Activated CD4-positive, alpha-beta T cell treated with anti-CD3 and anti-CD28 coated beads, Interleukin-2, amount 10 ng/mL, durations not matched to agents 24 days and 14 days (primary cell): ENCODE results near the gene IFIT2. TPM values are rescaled to one million over a fixed set of nuclear protein-coding genes. Genes with fewer than 3 reads are reported as not detected.

Experiments used
- DNase-seq: peaks from one replicate; pipeline ENCODE4 v3.0.0; 2022
- H3K27ac Mint-ChIP-seq: one replicate; pipeline ENCODE4 v1.8.0; 2022; ENCODE audit warnings: mild to moderate bottlenecking, mixed read lengths
- H3K27me3 Mint-ChIP-seq: one replicate; pipeline ENCODE4 v1.8.0; 2022; ENCODE audit warnings: mixed read lengths
- H3K36me3 Mint-ChIP-seq: one replicate; pipeline ENCODE4 v1.8.0; 2022; ENCODE audit warnings: low read depth, mild to moderate bottlenecking, mixed read lengths
- H3K4me1 Mint-ChIP-seq: one replicate; pipeline ENCODE4 v1.8.0; 2021; ENCODE audit warnings: mixed read lengths
- H3K4me3 Mint-ChIP-seq: one replicate; pipeline ENCODE4 v1.8.0; 2022; ENCODE audit warnings: mild to moderate bottlenecking, moderate library complexity, mixed read lengths
- H3K9me3 Mint-ChIP-seq: one replicate; pipeline ENCODE4 v1.8.0; 2021; ENCODE audit warnings: mixed read lengths
- intact Hi-C: fragments of 100-400 bp; cut with micrococcal nuclease; formaldehyde crosslinking; loops from one replicate; pipeline ENCODE4 v1.15.1; 2023
- total RNA-seq: library from RNA; stranded (reverse); gene quantifications from 2 replicates; pipeline ENCODE4 v1.2.3, GENCODE V29; 2022

The IFIT2 gene
- total RNA-seq, 1 donor from 2014 or later = 0.40 TPM

DNA sequence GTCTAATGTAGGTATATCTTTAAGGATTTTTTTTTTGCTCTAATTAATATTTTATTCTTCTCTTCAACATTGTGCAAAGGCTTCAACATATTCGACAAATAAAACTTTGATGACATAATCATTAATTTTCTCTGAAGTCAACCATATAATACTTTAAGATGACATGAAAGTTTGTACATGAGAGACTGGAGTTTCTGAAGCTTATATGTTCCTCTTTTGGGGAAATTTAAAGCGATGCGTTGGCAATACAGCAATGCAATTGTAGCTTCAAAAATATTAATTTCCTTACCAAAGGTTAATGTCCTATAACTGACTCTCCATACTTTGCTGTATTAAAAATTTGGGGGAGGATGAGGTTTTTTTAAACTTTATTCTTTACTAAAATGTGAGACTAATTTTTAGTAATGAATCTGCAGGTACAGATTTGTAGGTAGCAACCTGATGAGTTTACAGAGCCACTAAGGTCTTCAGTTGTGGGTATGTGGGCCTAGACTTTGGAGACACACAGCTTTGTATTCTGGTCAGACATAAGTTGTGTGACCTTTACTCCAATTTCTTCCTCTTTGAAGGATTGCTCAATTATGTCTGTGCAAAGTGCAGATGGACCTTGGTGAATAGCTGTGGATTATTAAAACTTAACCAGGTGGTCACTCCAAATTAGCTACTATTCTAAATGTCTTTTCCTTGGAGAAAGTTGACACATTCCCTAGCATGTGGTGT lies 32.3 kb upstream of the IFIT2 start:
- intact Hi-C loops = no loop called here
- H3K4me1 Mint-ChIP-seq = no peaks in the 10 kb centered on the region
- H3K9me3 Mint-ChIP-seq = peaks cover 3% of the 10 kb centered on the region
- H3K27me3 Mint-ChIP-seq = peaks cover 29% of the 10 kb centered on the region
- no peak overlapping the region for H3K4me3 Mint-ChIP-seq
- no peaks in the 10 kb centered on the region for H3K36me3 Mint-ChIP-seq
- DNase-seq = no peak
- H3K27ac Mint-ChIP-seq = no peak overlapping the region

DNA sequence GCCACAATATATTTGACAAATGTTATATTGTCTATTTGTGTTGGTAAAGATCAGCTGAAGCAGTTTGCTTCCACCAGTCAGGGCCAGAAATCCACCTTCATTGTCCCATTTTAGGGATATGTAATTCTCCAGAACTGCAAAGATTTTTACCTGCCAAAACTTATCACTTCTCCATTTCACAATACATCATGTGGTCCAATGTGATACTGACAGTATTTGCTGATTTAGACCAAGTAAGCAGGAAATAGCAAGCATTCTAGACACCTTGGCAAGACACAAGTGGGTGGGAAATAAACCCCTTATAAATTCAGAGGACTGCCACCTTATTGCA lies 31.7 kb upstream of the IFIT2 start:
- Mint-ChIP-seq H3K9me3 (peaks cover 3% of the 10 kb centered on the region), H3K27ac (no peak overlapping the region), H3K4me1 (no peaks in the 10 kb centered on the region), H3K4me3 (no peak overlapping the region), H3K36me3 (no peaks in the 10 kb centered on the region), H3K27me3 (peaks cover 34% of the 10 kb centered on the region)
- DNase-seq = no peak
- intact Hi-C loops = no loop called here

DNA sequence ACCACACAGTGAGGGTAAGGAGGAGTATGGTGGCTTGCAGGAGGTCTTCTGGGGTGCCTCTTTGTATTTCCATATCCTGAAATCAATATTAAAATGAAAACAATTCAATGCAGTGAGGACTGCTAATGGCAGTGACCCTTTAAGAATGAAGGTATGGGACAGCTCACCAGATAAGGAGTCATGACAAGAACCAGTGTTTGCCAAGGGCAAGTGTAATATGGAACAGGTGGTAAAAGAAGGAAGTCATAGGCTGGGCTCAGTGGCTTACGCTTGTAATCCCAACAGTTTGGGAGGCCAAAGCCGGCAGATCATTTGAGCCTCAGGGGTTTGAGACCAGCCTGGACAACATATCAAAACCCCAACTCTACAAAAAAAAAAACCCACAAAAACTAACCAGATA lies 30.3 kb upstream of the IFIT2 start:
- H3K4me3 Mint-ChIP-seq = no peak overlapping the region
- peaks cover 3% of the 10 kb centered on the region for H3K9me3 Mint-ChIP-seq
- no peaks in the 10 kb centered on the region for H3K36me3 Mint-ChIP-seq
- H3K27ac Mint-ChIP-seq = no peak overlapping the region
- no peaks in the 10 kb centered on the region for H3K4me1 Mint-ChIP-seq
- peaks cover 36% of the 10 kb centered on the region for H3K27me3 Mint-ChIP-seq
- intact Hi-C loops = no loop called here
- no peak for DNase-seq

DNA sequence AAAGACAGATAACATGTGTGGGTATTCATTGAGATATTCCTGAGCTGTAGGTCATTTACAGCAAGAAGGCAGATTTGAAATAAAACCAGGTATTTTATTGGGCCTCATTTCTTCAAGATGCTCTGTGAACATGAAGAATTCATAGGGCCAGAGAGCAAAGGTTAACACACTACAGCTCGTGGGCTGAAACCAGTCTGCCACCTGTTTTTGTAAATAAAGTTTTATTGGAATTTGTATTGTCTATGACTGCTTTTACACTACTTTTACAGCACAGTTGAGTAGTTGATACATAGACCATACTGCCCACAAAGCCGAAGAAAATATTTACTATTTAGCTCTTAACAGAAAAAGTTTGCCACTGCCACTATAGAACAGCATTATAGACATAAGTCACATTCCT lies 28.2 kb upstream of the IFIT2 start:
- Mint-ChIP-seq H3K27ac (no peak overlapping the region), H3K4me3 (no peak overlapping the region), H3K4me1 (no peaks in the 10 kb centered on the region), H3K36me3 (no peaks in the 10 kb centered on the region), H3K27me3 (peaks cover 43% of the 10 kb centered on the region), H3K9me3 (peaks cover 3% of the 10 kb centered on the region)
- intact Hi-C loops = no loop called here
- no peak for DNase-seq

DNA sequence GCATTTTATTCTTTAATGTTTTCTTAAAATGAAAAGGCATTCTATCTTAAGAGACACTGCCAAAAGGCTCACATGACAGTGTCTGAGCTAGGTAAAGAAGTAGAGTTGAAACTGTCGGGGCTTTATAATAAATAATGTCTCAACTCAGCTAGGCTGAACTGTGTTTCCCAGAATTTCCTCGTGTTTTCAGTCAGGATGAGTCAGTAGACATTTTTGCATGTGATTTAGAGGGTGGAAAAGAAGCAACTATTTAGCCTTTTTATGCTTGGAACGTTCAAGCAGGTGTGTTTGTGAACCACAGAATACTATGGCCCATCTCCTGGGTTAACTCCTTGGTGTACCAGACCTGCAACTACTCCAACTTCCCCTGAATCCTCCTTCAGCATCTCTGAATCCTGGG lies 26.9 kb upstream of the IFIT2 start:
- Mint-ChIP-seq H3K4me3 (no peak overlapping the region), H3K27me3 (peaks cover 45% of the 10 kb centered on the region)

DNA sequence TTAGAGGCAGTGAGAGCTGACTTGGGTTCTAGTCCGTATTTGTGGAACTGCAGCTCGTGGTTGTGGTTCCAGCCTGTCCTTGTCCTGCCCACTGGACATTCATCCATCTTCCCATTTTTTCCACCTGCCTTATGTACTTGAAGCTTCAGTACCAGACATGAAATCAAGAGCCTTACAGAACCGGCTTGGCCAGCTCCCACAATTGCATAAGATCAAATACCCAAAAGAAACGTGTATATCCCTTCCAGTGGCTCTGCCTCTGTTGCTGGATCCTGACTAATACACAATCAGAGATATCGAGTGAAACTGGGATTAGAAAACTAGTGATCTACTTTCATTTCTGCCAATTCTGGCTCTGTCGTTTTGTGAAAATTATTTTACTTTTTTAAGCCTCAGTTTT lies 26.5 kb upstream of the IFIT2 start:
- no peaks in the 10 kb centered on the region for H3K36me3 Mint-ChIP-seq

More for the DNA sequence above, 26.9 kb upstream of the IFIT2 start:
- no peak for DNase-seq
- H3K36me3 Mint-ChIP-seq = no peaks in the 10 kb centered on the region
- no peak overlapping the region for H3K27ac Mint-ChIP-seq
- H3K9me3 Mint-ChIP-seq = peaks cover 3% of the 10 kb centered on the region
- no peaks in the 10 kb centered on the region for H3K4me1 Mint-ChIP-seq
- intact Hi-C loops = no loop called here

DNA sequence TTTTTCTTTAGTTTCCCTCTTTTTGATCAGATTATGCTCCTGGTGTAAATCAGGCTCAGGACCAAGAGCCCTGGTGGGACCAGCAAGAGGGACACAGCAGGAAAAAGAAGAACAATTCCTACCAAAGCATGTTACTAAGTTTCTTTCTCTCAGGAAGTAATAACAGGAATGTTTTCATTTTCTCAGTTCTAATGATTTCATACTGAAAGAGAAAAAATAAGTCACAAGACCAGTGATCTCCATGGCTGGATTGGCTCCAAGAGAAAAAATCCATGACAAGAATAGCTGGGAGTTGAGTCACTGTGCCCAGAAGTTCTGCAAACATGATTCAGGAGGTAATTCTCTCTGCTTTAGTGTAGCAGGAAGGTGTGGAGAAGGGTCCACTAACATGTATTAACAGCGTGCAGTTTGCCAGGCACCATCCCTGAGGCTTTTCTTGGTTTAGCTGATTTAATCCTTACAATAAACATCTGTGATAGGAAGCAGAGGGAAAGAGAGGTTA lies 23.8 kb upstream of the IFIT2 start:
- peaks cover 35% of the 10 kb centered on the region for H3K27me3 Mint-ChIP-seq
- no peaks in the 10 kb centered on the region for H3K9me3 Mint-ChIP-seq
- H3K4me3 Mint-ChIP-seq = no peak overlapping the region
- intact Hi-C loops = no loop called here
- no peaks in the 10 kb centered on the region for H3K36me3 Mint-ChIP-seq
- H3K27ac Mint-ChIP-seq = no peak overlapping the region
- H3K4me1 Mint-ChIP-seq = no peaks in the 10 kb centered on the region
- DNase-seq = no peak

More for the DNA sequence above, 26.5 kb upstream of the IFIT2 start:
- peaks cover 45% of the 10 kb centered on the region for H3K27me3 Mint-ChIP-seq
- no peak overlapping the region for H3K4me3 Mint-ChIP-seq
- no peaks in the 10 kb centered on the region for H3K4me1 Mint-ChIP-seq
- intact Hi-C loops = no loop called here
- H3K27ac Mint-ChIP-seq = no peak overlapping the region
- DNase-seq = no peak
- peaks cover 3% of the 10 kb centered on the region for H3K9me3 Mint-ChIP-seq

DNA sequence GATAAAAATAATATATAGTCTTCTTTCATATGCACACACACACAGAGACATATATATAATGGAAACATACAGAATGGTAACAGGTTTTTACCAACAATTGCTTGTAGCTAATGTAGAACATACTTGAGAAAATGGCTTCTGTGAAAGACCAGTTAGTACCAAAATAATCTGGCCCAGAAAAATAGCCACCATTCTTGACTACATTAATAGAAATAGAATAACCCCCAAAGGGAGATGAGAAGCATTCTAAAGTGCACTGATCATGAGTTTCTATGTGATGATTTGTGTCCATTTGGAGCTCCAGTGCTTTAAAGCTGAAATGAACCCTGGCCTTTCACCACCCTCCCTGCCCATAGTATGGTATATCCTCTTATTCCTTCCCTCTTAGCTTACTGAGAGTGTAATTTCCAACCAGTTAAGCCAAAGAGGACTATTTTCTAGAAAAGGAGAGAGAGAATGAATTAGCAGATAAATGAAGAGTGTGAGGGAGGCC lies 22.9 kb upstream of the IFIT2 start:
- Mint-ChIP-seq H3K9me3 (no peaks in the 10 kb centered on the region), H3K4me3 (no peak overlapping the region), H3K27me3 (peaks cover 32% of the 10 kb centered on the region), H3K27ac (no peak overlapping the region), H3K4me1 (no peaks in the 10 kb centered on the region), H3K36me3 (no peaks in the 10 kb centered on the region)
- intact Hi-C loops = no loop called here
- DNase-seq = no peak

DNA sequence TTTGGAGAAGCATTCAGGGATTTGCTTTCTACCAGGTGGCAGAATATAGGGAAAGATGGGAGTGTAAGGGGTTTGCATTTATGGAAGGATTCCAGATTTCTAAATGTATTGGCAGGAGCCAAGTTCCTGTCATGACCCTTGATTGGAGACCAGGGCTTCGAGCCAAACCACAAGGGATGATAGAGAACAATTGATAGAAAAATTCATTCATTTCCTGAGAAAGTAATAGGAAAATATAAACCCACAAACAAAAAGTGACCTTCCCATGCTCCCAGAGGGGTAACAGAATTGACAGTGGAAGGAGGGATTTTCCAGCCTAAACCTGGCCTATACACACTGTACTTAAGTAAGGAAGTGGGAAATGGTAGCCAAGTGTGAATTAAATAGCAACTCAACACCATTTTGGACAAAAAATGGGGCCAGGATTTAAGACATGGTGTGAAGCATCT lies 22.4 kb upstream of the IFIT2 start:
- Mint-ChIP-seq H3K9me3 (no peaks in the 10 kb centered on the region), H3K27me3 (peaks cover 32% of the 10 kb centered on the region), H3K36me3 (no peaks in the 10 kb centered on the region), H3K4me1 (no peaks in the 10 kb centered on the region), H3K27ac (no peak overlapping the region), H3K4me3 (no peak overlapping the region)
- intact Hi-C loops = no loop called here
- no peak for DNase-seq

DNA sequence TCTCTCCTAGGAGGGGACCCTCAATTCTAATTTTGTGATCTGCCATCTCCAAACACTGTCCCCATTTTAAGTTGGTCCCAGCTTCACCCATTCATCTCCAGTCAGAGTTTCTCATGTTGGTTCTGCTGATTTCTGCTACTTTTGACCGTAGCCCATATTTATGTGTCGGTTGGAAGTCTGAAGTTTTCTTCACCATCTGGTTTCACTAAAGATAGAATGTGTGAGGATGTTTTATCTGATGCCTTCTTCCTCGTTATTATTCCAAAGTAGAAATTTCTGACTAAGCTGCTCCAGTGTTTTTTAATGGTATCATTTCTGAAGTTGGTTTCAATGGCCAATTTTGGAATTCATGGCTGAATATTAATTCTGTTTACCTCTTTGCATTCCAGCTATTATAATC lies 21.3 kb upstream of the IFIT2 start:
- Mint-ChIP-seq H3K9me3 (no peaks in the 10 kb centered on the region), H3K27ac (no peak overlapping the region), H3K4me3 (no peak overlapping the region), H3K4me1 (no peaks in the 10 kb centered on the region), H3K27me3 (peaks cover 33% of the 10 kb centered on the region), H3K36me3 (no peaks in the 10 kb centered on the region)
- DNase-seq = no peak
- intact Hi-C loops = no loop called here

DNA sequence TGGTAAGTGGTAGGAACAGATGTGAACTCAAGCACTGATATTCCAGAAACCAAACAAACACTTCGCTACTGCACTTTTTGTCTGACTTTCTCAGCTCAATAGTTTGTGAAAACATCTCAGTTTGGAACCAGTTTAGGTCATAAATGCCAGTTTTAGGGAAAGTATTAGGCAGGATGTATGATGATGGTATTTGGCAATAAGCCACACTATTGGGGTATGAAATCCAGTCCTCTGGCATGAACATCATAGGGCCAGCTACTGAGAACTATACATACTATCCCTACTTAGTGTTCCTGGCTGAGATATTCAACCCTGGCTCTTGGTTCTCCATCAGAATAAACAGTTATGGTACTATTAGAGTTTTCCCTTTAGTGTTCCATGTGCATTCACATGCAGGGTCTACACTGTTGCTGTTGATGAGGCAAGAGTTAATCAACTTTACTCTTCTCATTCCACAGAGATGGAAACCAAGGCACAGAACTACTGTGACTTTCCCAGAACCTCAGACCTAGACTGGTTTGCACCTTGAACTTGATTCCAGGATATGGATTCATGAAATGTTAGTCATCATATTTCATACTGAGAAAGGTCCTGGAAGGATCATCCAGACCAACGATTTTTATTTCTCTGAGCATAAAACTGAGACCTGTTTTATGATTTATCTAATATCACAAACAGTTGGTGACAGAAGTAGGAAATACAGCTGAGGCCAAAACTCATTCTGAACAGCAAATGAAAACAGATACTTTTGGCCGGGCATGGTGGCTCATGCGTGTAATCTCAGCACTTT lies 20.0 kb upstream of the IFIT2 start:
- no peak overlapping the region for H3K4me3 Mint-ChIP-seq
- no peak overlapping the region for H3K27ac Mint-ChIP-seq
- no peaks in the 10 kb centered on the region for H3K36me3 Mint-ChIP-seq
- H3K9me3 Mint-ChIP-seq = no peaks in the 10 kb centered on the region
- peaks cover 39% of the 10 kb centered on the region for H3K27me3 Mint-ChIP-seq
- intact Hi-C loops = no loop called here
- no peak for DNase-seq
- no peaks in the 10 kb centered on the region for H3K4me1 Mint-ChIP-seq

DNA sequence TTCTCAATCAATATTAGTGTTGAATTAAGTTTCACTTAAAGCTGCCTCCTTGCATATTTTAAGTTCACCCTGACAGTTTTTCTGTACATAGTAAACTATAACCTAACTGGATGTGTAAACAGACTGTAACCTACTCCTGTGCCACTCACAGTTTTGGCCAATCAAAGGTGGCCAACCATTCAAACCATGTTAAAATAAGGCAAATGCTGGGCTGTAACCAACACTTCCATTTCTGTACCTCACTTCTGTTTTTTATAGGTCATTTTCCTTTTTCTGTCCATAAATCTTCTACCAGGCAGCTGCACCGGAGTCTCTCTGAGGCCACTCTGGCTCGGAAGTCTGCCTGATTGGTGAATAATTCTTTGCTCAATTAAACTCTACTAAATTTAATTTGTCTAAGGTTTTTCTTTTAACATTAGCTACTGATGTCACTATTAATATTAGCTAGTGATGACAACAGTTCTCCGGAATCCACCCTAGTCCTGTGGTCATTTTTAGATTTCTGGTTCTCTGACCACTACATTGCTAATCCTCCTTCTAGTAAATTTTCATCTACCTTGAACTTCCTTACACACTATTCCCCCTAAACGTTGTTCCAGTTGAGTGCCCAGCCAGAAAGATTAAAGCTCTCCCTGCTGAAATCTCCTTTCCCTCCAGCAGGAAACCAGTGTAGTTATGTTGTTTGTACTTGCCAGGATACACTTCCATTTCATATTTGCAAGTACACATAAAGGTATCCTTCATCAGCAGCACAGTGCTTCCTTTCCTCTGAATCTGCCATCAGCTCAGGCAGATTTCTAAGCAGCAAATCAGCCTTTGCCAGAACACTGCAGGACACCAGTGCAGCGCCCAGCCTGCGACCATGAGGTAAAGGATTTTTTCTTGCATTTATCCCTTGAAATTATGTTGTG lies 18.6 kb upstream of the IFIT2 start:
- no peaks in the 10 kb centered on the region for H3K36me3 Mint-ChIP-seq
- H3K9me3 Mint-ChIP-seq = no peaks in the 10 kb centered on the region
- H3K4me1 Mint-ChIP-seq = no peaks in the 10 kb centered on the region
- intact Hi-C loops = no loop called here
- H3K27me3 Mint-ChIP-seq = peaks cover 26% of the 10 kb centered on the region
- H3K27ac Mint-ChIP-seq = no peak overlapping the region
- DNase-seq = no peak
- no peak overlapping the region for H3K4me3 Mint-ChIP-seq

DNA sequence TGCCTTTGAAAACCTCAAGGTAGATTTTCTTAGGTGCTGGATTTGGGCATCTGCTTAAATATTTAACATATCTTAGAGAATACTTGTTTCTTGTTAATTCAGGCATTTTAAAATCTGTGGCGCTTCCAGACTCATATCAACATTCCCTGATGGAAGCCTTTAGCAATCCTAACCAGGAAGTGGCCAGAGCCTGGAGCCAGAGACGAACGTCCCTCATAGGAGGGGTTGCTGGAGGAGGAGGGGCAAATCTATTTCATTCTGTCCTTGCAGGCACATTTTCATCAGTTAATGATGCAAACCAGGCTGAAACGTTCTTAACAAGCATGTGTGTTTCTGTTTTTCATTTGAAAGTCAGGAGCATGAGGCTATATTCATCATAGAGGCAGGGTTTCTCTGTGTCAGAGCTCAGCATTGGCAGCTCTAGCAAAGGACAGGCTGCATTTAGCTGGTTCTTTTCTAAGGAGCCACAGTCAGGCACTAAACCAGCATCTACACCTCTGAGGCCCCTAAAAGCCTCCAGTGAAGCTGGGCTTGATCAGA lies 17.8 kb upstream of the IFIT2 start:
- H3K36me3 Mint-ChIP-seq = no peaks in the 10 kb centered on the region
- no peaks in the 10 kb centered on the region for H3K4me1 Mint-ChIP-seq
- intact Hi-C loops = no loop called here
- no peak overlapping the region for H3K27ac Mint-ChIP-seq
- DNase-seq = no peak
- no peak overlapping the region for H3K4me3 Mint-ChIP-seq
- H3K9me3 Mint-ChIP-seq = no peaks in the 10 kb centered on the region
- peaks cover 26% of the 10 kb centered on the region for H3K27me3 Mint-ChIP-seq
